GM12801 (cell line): ENCODE measurements around the gene B3GNT4.

Experiments used
- TF ChIP-seq, protein P1 (sequence below): IDR thresholded peaks from one replicate; pipeline ENCODE4 v1.5.1; 2011; ENCODE audit warnings: control low read depth; ENCODE audit not compliant: insufficient read length; ENCODE audit errors: extremely low read depth

B3GNT4 gene

DNA sequence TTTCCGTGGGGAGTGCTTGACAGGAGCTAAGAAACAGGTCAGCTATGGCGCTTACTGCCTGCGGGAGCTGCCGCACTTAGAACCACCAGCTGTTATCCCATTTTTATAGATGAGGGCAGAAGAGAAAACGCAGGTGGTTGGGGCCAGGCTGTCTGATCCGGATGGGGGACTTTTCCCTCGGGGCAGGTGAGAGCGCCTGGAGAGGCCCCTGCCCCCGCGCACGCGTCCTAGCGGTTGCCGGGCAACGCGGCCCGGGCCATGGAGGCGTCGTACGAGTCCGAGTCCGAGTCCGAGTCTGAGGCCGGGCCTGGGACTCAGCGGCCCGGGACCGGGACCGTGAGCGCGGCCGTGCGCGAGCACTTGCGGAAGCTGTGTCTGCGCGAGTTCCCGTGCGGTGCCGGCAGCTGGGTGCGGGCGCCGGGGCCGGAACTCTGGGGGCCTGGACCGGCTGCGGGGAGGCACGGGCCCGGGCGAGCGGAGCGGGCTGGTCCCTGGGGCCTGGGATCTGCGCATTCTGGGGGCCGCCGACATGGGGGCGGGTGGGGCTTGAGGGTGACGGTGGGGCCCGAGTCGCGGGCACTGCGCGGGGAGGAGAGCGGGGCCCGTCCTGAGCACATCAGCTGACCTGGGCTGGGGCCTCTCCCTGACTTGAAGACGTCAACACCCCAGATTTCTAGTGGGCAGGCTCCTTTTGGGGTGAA is 20.5 kb upstream of the B3GNT4 start, which contains the start of gene LRRC43:
Gene LRRC43, plus strand, starts transcription at position 237 of the 701 bp plus-strand sequence. Its CDS starts 22 bp downstream, at position 259.
- TF ChIP-seq, protein P1, sequence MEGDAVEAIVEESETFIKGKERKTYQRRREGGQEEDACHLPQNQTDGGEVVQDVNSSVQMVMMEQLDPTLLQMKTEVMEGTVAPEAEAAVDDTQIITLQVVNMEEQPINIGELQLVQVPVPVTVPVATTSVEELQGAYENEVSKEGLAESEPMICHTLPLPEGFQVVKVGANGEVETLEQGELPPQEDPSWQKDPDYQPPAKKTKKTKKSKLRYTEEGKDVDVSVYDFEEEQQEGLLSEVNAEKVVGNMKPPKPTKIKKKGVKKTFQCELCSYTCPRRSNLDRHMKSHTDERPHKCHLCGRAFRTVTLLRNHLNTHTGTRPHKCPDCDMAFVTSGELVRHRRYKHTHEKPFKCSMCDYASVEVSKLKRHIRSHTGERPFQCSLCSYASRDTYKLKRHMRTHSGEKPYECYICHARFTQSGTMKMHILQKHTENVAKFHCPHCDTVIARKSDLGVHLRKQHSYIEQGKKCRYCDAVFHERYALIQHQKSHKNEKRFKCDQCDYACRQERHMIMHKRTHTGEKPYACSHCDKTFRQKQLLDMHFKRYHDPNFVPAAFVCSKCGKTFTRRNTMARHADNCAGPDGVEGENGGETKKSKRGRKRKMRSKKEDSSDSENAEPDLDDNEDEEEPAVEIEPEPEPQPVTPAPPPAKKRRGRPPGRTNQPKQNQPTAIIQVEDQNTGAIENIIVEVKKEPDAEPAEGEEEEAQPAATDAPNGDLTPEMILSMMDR = no peak

DNA sequence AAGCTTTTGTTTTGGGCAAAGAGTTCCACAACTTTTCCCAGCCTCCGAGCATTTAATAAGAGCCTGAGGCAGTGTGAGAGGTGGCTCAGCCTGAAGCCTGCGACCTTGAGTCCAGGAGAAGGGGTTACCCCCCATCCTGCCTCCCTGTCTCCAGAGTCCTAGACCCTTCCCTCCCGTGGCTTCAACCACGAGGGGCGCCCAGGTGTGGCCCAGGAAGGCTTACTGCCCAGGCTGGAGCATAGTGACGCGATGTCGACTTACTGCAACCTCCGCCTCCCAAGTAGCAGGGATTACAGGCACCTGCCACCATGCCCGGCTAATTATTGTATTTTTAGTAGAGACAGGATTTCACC is 19.9 kb upstream of the B3GNT4 start:
- TF ChIP-seq, protein P1 = no peak

DNA sequence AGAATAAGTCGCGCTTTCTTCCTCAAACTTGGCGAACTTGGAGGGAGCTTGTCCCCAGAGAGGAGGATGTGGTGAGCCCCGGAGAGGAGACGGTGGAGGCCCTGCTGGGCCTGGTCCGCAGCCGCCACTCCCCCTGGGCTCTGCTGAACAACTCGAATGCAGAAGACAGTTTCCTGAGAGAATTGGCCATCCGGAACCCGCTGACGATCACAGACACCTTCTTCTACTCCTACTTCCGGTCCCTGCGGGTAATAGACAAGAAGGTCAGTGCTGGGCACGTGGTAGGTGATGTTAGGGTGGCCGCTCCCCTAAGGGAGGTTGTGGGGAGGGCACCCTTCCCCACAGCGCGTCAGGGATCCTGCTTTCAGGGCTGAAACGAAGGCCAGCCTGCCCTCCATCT is 19.0 kb upstream of the B3GNT4 start:
- TF ChIP-seq, protein P1 = no peak

DNA sequence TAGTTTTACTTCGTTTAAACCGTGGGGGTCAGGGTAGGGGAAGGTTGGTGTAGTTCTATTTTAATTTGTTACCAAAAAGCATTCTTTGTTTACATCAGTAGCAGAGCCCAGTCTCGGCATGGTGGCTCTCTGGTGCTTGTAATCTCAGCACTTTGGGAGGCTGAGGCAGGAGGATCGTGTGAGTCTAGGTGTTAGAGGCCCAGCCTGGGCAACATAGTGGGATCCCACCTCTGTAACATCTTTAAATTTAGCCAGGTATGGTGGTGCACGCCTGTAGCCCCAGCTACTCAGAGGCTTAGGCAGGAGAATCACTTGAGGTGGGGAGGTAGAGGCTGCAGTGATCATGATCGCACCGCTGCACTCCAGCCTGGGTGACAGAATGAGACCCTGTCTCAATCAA is 18.4 kb upstream of the B3GNT4 start:
- TF ChIP-seq, protein P1 = no peak

DNA sequence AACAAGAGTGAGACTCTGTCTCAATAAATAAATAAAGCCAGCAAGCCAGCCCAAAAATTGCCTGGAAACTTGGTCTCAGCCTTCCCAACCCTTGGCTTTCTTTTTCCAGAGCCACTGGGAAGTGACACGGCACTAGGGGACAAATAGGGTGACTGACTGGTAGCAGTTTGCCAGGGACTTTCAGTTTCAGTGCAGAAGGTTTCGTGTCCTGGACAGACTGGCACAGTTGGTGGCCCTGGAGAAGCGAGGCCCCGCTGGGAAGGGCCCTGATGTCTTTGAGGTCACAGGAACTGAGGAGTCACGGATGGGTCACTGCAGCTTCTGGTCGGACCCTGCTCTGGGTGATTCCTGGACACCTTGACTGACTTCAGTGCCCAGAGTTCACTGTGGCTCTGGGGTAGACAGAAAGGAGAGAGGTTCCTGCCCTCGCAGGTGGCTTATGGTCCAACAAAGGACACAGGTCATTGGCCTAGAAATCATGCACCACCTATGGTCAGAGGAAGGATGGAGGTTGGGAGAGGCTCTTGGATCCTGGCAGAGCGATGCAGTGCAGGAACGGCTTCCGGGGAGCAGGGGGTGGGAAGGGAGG is 17.9 kb upstream of the B3GNT4 start:
- TF ChIP-seq, protein P1 = no peak

DNA sequence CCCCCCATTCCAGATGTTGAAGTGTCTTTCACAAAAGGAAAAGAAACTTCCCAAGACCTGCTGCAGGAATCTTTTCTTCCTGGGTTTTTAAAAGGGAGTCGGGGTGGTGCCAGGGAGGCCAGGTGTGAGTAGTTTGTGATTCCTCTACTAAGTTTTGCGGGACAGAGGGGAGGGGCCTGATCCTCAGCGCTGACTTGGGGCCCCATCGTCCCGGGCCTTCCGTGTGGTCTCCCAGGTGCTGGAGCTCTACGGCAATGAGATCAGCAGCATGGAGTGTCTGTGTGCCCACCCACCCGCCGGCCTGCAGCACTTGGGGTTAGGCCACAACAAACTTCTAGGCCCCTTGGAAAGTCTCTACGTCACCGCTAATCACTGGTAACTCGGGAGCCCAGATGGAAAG is 16.0 kb upstream of the B3GNT4 start:
- TF ChIP-seq, protein P1 = no peak

DNA sequence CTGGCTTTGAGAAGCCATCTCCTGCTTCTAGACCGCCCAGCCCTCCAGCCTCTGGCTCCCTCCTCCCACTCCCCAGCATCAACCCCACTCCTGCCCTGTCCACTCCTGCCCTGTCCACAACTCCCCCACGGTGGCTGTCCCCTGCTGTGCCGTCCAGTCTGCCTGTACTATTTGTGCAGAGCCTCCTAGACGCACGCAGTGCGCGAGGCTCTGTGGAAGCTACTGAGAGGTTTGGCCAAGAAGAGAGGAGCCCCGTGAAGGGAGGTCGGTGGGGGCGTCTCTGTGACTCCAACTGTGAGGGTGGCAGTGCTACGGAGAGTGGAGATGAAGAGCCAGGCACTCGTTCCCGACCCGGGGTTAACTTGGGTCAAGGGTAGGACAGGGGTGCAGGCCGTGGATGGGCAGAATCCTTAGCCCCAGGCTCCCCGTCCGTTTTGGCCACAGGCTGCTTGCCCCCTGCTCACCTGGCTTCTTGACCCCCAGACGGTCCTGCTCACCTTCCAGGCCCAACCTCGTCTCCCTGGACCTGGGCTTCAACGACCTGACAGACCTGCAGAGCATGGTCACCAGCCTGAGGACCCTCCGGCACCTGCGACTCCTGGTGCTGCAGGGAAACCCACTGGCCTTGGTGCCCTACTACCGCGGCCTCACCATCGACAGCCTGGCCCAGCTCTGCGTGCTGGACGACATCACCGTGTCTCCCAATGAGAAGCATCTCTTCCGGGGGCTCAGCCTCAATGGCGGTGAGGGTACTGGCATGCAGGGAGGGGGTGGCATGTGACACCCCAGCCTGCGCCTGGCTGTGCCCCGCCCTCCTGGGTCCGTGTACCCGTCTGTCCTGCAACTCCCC is 13.7 kb upstream of the B3GNT4 start:
- TF ChIP-seq, protein P1 = no peak
